ENCODE data around the gene GPR17.

Gene GPR17

GRCh38 chr2:127645395-127646291 is at the start of gene GPR17:
GPR17 (plus strand) TSS chr2:127646153; CDS start chr2:127650736, 4,583 bp downstream.
- no peak for DNase-seq (ENCODE audit: extremely low read depth in 1 of 2, low read depth in 1 of 2)

- DNase-seq (ENCODE audit: extremely low read depth in 1 of 2, low read depth in 1 of 2) = no peak
These were observed 49.5 kb upstream of the GPR17 start for GRCh38 chr2:127596311-127597045.

- DNase-seq (ENCODE audit: extremely low read depth in 1 of 2, low read depth in 1 of 2) = no peak
These were observed 48.6 kb upstream of the GPR17 start for GRCh38 chr2:127597046-127597983.

- no peak for DNase-seq (ENCODE audit: extremely low read depth in 1 of 2, low read depth in 1 of 2)
These were observed 48.0 kb upstream of the GPR17 start for GRCh38 chr2:127597984-127598380.

GRCh38 chr2:127598711-127599110 is 47.2 kb upstream of the GPR17 start:
- DNase-seq (ENCODE audit: extremely low read depth in 1 of 2, low read depth in 1 of 2) = no peak

GRCh38 chr2:127599211-127599610 is 46.7 kb upstream of the GPR17 start:
- no peak for DNase-seq (ENCODE audit: extremely low read depth in 1 of 2, low read depth in 1 of 2)

- DNase-seq (ENCODE audit: extremely low read depth in 1 of 2, low read depth in 1 of 2) = no peak
These were observed 41.0 kb upstream of the GPR17 start for GRCh38 chr2:127604986-127605385.

- no peak for DNase-seq (ENCODE audit: extremely low read depth in 1 of 2, low read depth in 1 of 2)
These were observed 40.2 kb upstream of the GPR17 start for GRCh38 chr2:127605691-127606263.

- no peak for DNase-seq (ENCODE audit: extremely low read depth in 1 of 2, low read depth in 1 of 2)
These were observed 39.1 kb upstream of the GPR17 start for GRCh38 chr2:127606625-127607398.

- DNase-seq (ENCODE audit: extremely low read depth in 1 of 2, low read depth in 1 of 2) = no peak
These were observed 38.5 kb upstream of the GPR17 start for GRCh38 chr2:127607399-127607908.

- no peak for DNase-seq (ENCODE audit: extremely low read depth in 1 of 2, low read depth in 1 of 2)
These were observed 37.6 kb upstream of the GPR17 start for GRCh38 chr2:127608061-127609030.

GRCh38 chr2:127609031-127609751 is 36.8 kb upstream of the GPR17 start:
- DNase-seq (ENCODE audit: extremely low read depth in 1 of 2, low read depth in 1 of 2) = no peak

GRCh38 chr2:127609818-127610217 is 36.1 kb upstream of the GPR17 start:
- DNase-seq (ENCODE audit: extremely low read depth in 1 of 2, low read depth in 1 of 2) = no peak

- DNase-seq (ENCODE audit: extremely low read depth in 1 of 2, low read depth in 1 of 2) = no peak
These were observed 35.4 kb upstream of the GPR17 start for GRCh38 chr2:127610561-127610960.

GRCh38 chr2:127611076-127611925 is 34.7 kb upstream of the GPR17 start:
- DNase-seq (ENCODE audit: extremely low read depth in 1 of 2, low read depth in 1 of 2) = no peak

GRCh38 chr2:127612111-127612822 is 33.7 kb upstream of the GPR17 start:
- DNase-seq (ENCODE audit: extremely low read depth in 1 of 2, low read depth in 1 of 2) = no peak
